Neural cell (in vitro differentiated cells): ENCODE data around the gene FGF21.

Source experiments
- EP300 ChIP-seq: fragments of 450-650 bp; conservative IDR thresholded peaks from 2 replicates; pipeline ENCODE4 v1.6.1; 2014; ENCODE audit warnings: antibody characterized with exemption, mild to moderate bottlenecking, moderate library complexity; ENCODE audit not compliant: poor library complexity, severe bottlenecking
- EZH2 ChIP-seq: fragments of 200-600, 300-800 bp; shearing (Covaris generic), sonication (generic); IDR thresholded peaks from 2 replicates; pipeline ENCODE4 v1.6.1; 2014; ENCODE audit warnings: antibody characterized with exemption, low read length, borderline replicate concordance, mild to moderate bottlenecking; ENCODE audit not compliant: insufficient read depth, poor library complexity, severe bottlenecking
- MXI1 ChIP-seq: fragments of 450-650 bp; conservative IDR thresholded peaks from 2 replicates; pipeline ENCODE4 v1.6.1; 2014; ENCODE audit warnings: antibody characterized with exemption, mild to moderate bottlenecking; ENCODE audit not compliant: poor library complexity, severe bottlenecking
- POLR2AphosphoS5 ChIP-seq: IDR thresholded peaks from 2 replicates; pipeline ENCODE4 v1.6.1; 2012
- RAD21 ChIP-seq: fragments of 450-650 bp; conservative IDR thresholded peaks from 2 replicates; pipeline ENCODE4 v1.6.1; 2014; ENCODE audit warnings: antibody characterized with exemption, mild to moderate bottlenecking, moderate library complexity
- SMC3 ChIP-seq: fragments of 450-650 bp; conservative IDR thresholded peaks from 2 replicates; pipeline ENCODE4 v1.6.1; 2014; ENCODE audit warnings: antibody characterized with exemption, mild to moderate bottlenecking, moderate library complexity; ENCODE audit not compliant: poor library complexity
- TAF1 ChIP-seq: IDR thresholded peaks from 2 replicates; pipeline ENCODE4 v1.6.1; 2012; ENCODE audit warnings: low read depth
- TF ChIP-seq, protein P1 (sequence below): fragments of 450-650 bp; IDR thresholded peaks from 2 replicates; pipeline ENCODE4 v1.5.1; 2014; ENCODE audit warnings: antibody characterized with exemption, mild to moderate bottlenecking, moderate library complexity; ENCODE audit not compliant: poor library complexity, severe bottlenecking
- TF ChIP-seq, protein P2 (sequence below): IDR thresholded peaks from 2 replicates; pipeline ENCODE4 v1.6.1; 2012; ENCODE audit warnings: borderline replicate concordance

DNA sequence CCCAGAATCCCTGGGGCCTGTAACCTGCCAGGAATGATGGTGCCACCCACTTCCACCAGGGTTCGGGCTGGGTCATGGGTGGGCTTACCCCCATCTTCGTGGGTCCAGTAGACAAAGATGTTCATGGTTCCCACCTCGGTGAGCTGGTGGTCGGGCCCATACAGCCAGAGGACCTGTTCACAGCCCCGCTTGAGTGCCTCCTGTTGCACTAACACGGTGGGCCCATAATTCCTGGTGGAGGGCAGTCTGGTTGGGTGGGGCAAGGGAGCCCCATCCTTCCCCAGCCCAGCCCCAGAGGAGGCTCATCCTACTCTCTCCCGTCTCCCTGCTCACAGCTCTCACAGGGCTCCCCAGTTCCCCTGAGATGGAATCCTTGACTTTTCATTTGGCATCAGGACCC, 41.8 kb downstream of the FGF21 start:
- TF ChIP-seq, protein P1, sequence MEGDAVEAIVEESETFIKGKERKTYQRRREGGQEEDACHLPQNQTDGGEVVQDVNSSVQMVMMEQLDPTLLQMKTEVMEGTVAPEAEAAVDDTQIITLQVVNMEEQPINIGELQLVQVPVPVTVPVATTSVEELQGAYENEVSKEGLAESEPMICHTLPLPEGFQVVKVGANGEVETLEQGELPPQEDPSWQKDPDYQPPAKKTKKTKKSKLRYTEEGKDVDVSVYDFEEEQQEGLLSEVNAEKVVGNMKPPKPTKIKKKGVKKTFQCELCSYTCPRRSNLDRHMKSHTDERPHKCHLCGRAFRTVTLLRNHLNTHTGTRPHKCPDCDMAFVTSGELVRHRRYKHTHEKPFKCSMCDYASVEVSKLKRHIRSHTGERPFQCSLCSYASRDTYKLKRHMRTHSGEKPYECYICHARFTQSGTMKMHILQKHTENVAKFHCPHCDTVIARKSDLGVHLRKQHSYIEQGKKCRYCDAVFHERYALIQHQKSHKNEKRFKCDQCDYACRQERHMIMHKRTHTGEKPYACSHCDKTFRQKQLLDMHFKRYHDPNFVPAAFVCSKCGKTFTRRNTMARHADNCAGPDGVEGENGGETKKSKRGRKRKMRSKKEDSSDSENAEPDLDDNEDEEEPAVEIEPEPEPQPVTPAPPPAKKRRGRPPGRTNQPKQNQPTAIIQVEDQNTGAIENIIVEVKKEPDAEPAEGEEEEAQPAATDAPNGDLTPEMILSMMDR, result no peak
- TF ChIP-seq EP300, result no peak
- no peak for TF ChIP-seq EZH2
- TF ChIP-seq POLR2AphosphoS5, result no peak
- no peak for TF ChIP-seq TAF1
- TF ChIP-seq RAD21, result no peak
- TF ChIP-seq, protein P2, sequence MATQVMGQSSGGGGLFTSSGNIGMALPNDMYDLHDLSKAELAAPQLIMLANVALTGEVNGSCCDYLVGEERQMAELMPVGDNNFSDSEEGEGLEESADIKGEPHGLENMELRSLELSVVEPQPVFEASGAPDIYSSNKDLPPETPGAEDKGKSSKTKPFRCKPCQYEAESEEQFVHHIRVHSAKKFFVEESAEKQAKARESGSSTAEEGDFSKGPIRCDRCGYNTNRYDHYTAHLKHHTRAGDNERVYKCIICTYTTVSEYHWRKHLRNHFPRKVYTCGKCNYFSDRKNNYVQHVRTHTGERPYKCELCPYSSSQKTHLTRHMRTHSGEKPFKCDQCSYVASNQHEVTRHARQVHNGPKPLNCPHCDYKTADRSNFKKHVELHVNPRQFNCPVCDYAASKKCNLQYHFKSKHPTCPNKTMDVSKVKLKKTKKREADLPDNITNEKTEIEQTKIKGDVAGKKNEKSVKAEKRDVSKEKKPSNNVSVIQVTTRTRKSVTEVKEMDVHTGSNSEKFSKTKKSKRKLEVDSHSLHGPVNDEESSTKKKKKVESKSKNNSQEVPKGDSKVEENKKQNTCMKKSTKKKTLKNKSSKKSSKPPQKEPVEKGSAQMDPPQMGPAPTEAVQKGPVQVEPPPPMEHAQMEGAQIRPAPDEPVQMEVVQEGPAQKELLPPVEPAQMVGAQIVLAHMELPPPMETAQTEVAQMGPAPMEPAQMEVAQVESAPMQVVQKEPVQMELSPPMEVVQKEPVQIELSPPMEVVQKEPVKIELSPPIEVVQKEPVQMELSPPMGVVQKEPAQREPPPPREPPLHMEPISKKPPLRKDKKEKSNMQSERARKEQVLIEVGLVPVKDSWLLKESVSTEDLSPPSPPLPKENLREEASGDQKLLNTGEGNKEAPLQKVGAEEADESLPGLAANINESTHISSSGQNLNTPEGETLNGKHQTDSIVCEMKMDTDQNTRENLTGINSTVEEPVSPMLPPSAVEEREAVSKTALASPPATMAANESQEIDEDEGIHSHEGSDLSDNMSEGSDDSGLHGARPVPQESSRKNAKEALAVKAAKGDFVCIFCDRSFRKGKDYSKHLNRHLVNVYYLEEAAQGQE, result no peak
- TF ChIP-seq SMC3, result no peak
- TF ChIP-seq MXI1, result no peak
